Measurements from ENCODE around the gene HOXA9. TPM values are rescaled to one million over a fixed set of nuclear protein-coding genes. Genes with fewer than 3 reads are reported as not detected.

HOXA9 gene
- total RNA-seq, 1 experiment from 2014 or later, result 91.0 TPM

DNA sequence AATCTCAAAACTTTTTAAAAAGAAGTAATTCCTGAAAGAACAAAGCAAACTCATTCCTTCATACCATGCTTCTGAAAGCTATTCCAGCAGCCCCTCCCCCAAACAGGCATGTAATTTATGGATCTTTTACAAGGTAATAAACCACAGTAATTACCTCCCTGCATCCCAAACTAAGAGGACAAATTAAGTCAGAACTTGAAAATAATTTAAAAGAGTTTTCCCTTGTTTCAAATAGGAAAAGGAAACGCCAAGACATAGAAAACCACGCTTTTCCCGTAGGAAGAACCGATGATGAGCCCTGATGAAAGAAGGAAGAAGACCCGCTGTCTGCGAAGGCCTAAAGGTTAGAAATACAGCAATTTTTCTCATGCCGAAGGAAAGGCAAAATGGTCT, 43.7 kb downstream of the HOXA9 start:
- Histone ChIP-seq H3K4me2 (ENCODE audit: low read length) (no peak overlapping the region), H3K9me2 (ENCODE audit: insufficient read depth) (no peaks in the 10 kb centered on the region), H3K9me3 (ENCODE audit: control insufficient read depth in 1 of 2, insufficient read depth in 1 of 2, low read depth in 1 of 2, low read length in 2 of 2) (no peaks in the 10 kb centered on the region), H3K79me2 (ENCODE audit: insufficient read depth, low read length) (no peaks in the 10 kb centered on the region), H3K27ac (ENCODE audit: low read depth, low read length) (no peak overlapping the region), H2AFZ (ENCODE audit: low read depth, low read length, poor library complexity, severe bottlenecking) (no peak overlapping the region), H3K27me3 (ENCODE audit: insufficient read depth, low read length) (peaks cover 28% of the 10 kb centered on the region; the same call in 1 of the 2 replicates), H4K20me1 (ENCODE audit: insufficient read depth) (no peaks in the 10 kb centered on the region), H3K36me3 (ENCODE audit: control insufficient read depth in 1 of 2, insufficient read depth in 2 of 2, low read length in 2 of 2) (no peaks in the 10 kb centered on the region), H3K4me1 (ENCODE audit: control insufficient read depth in 1 of 2, insufficient read depth in 2 of 2, low read length in 2 of 2) (peaks cover 40 to 79% of the 10 kb centered on the region in 2 experiments), H3K4me3 (replicated peaks in 1 of 2; ENCODE audit: low read depth in 1 of 2, low read length in 2 of 2) (no peak overlapping the region), H3K9ac (ENCODE audit: low read length) (no peak overlapping the region)
- RAD21 ChIA-PET (ENCODE audit: low non-redundant PET in 1 of 2, low total read pairs in 2 of 2, uncharacterized antibody in 2 of 2, unreplicated experiment in 2 of 2), result no interaction called here
- DNase-seq (ENCODE audit: low read depth, low spot score), result no peak
- TF ChIP-seq, protein P1, sequence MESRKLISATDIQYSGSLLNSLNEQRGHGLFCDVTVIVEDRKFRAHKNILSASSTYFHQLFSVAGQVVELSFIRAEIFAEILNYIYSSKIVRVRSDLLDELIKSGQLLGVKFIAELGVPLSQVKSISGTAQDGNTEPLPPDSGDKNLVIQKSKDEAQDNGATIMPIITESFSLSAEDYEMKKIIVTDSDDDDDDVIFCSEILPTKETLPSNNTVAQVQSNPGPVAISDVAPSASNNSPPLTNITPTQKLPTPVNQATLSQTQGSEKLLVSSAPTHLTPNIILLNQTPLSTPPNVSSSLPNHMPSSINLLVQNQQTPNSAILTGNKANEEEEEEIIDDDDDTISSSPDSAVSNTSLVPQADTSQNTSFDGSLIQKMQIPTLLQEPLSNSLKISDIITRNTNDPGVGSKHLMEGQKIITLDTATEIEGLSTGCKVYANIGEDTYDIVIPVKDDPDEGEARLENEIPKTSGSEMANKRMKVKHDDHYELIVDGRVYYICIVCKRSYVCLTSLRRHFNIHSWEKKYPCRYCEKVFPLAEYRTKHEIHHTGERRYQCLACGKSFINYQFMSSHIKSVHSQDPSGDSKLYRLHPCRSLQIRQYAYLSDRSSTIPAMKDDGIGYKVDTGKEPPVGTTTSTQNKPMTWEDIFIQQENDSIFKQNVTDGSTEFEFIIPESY (IDR thresholded peaks at IDR 0.05; ENCODE audit: extremely low read depth, insufficient replicate concordance, low read length), result no peak
- no peak for TF ChIP-seq FOSL1 (IDR thresholded peaks at IDR 0.05; ENCODE audit: low read depth)
- no peak for TF ChIP-seq POLR2AphosphoS5 (IDR thresholded peaks at IDR 0.05; ENCODE audit: low read depth, low read length)
- TF ChIP-seq ELF1 (IDR thresholded peaks at IDR 0.05; ENCODE audit: borderline replicate concordance, low read depth), result no peak
- TF ChIP-seq EZH2 (IDR thresholded peaks at IDR 0.05), result no peak
- TF ChIP-seq CBX3 (IDR thresholded peaks at IDR 0.05; ENCODE audit: low read depth), result no peak
- TF ChIP-seq JUND (IDR thresholded peaks at IDR 0.05), result no peak
- TF ChIP-seq CEBPB (IDR thresholded peaks at IDR 0.05; ENCODE audit: low read depth), result no peak
- CTCF ChIA-PET, result no interaction called here
- BruUV-seq (replicated peaks), result no TSS peak
- POLR2A ChIA-PET, result no interaction called here
- intact Hi-C loops (cut with micrococcal nuclease), result no loop called here
- ATAC-seq, result no peak

GRCh38 chr7:27119412-27119911, 45.9 kb downstream of the HOXA9 start:
- Histone ChIP-seq H3K9ac (ENCODE audit: low read length) (no peak overlapping the region), H3K9me3 (ENCODE audit: control insufficient read depth in 1 of 2, insufficient read depth in 1 of 2, low read depth in 1 of 2, low read length in 2 of 2) (no peaks in the 10 kb centered on the region), H3K4me2 (ENCODE audit: low read length) (peak overlapping the region; percentile 24; the same call in 1 of the 2 replicates), H3K4me1 (ENCODE audit: control insufficient read depth in 1 of 2, insufficient read depth in 2 of 2, low read length in 2 of 2) (peaks cover 50 to 81% of the 10 kb centered on the region in 2 experiments), H3K36me3 (ENCODE audit: control insufficient read depth in 1 of 2, insufficient read depth in 2 of 2, low read length in 2 of 2) (no peaks in the 10 kb centered on the region), H3K9me2 (ENCODE audit: insufficient read depth) (no peaks in the 10 kb centered on the region), H3K27me3 (ENCODE audit: insufficient read depth, low read length) (peaks cover 16% of the 10 kb centered on the region; the same call in 1 of the 2 replicates), H4K20me1 (ENCODE audit: insufficient read depth) (no peaks in the 10 kb centered on the region), H3K79me2 (ENCODE audit: insufficient read depth, low read length) (no peaks in the 10 kb centered on the region), H3K27ac (ENCODE audit: low read depth, low read length) (no peak overlapping the region), H2AFZ (ENCODE audit: low read depth, low read length, poor library complexity, severe bottlenecking) (no peak overlapping the region), H3K4me3 (replicated peaks in 1 of 2; ENCODE audit: low read depth in 1 of 2, low read length in 2 of 2) (no peak overlapping the region)
- TF ChIP-seq JUND (IDR thresholded peaks at IDR 0.05), result no peak
- no peak for TF ChIP-seq POLR2A (IDR thresholded peaks at IDR 0.05; ENCODE audit: borderline replicate concordance, extremely low read depth, insufficient read depth, insufficient read length)
- no peak for TF ChIP-seq ZNF274 (IDR thresholded peaks at IDR 0.05; ENCODE audit: low read depth, low read length)
- no peak for TF ChIP-seq SRF (IDR thresholded peaks at IDR 0.05; ENCODE audit: low read depth)
- TF ChIP-seq EGR1 (IDR thresholded peaks at IDR 0.05; ENCODE audit: low read depth), result no peak
- TF ChIP-seq EZH2phosphoT487 (IDR thresholded peaks at IDR 0.05; ENCODE audit: borderline replicate concordance), result no peak
- no peak for TF ChIP-seq MAX (IDR thresholded peaks at IDR 0.05)
- TF ChIP-seq ZFX (IDR thresholded peaks at IDR 0.05), result no peak
- TF ChIP-seq, protein P2, sequence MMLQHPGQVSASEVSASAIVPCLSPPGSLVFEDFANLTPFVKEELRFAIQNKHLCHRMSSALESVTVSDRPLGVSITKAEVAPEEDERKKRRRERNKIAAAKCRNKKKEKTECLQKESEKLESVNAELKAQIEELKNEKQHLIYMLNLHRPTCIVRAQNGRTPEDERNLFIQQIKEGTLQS (IDR thresholded peaks at IDR 0.05), result no peak
- ChIA-PET CTCF (interaction anchor here (0.8 kb wide), 1 partner anchor 266 kb away, joined by 4 read pairs; no protein-coding TSS in a partner anchor), RAD21 (ENCODE audit: low non-redundant PET in 1 of 2, low total read pairs in 2 of 2, uncharacterized antibody in 2 of 2, unreplicated experiment in 2 of 2) (no interaction called here), POLR2A (interaction anchor here (1.2 kb wide), 1 partner anchor 9 kb away, joined by 3 read pairs; no protein-coding TSS in a partner anchor)
- DNase-seq (ENCODE audit: low read depth, low spot score) (no peak), ATAC-seq (no peak)
- intact Hi-C loops (cut with micrococcal nuclease), result no loop called here
- no TSS peak for BruUV-seq (replicated peaks)
